ENCODE data around the gene APP. TPM values are rescaled to one million over a fixed set of nuclear protein-coding genes. Genes with fewer than 3 reads are reported as not detected.

APP gene
- total RNA-seq, 2 donors from 2014 or later = 506 to 721 TPM

GRCh38 chr21:25944082-25944481 is 226.5 kb downstream of the APP start:
- H3K27ac ChIP-seq = no peak overlapping the region
- no peak for DNase-seq
- intact Hi-C loops (cut with DNase I) = no loop called here

GRCh38 chr21:25942135-25942534 is 228.4 kb downstream of the APP start:
- Histone ChIP-seq H3K4me1 (no peaks in the 10 kb centered on the region), H3K4me3 (no peak overlapping the region), H3K9ac (ENCODE audit: low read depth in 2 of 2, low read length in 2 of 2) (no peak overlapping the region), H3K27ac (no peak overlapping the region), H3K27me3 (no peaks in the 10 kb centered on the region), H3K36me3 (no peaks in the 10 kb centered on the region), H3K9me3 (no peaks in the 10 kb centered on the region)
- no peak for DNase-seq
- intact Hi-C loops (cut with DNase I) = no loop called here
- no peak for TF ChIP-seq CTCF (IDR thresholded peaks at IDR 0.05)

More at GRCh38 chr21:25944082-25944481, 226.5 kb downstream of the APP start:
- no peak overlapping the region for H3K4me3 ChIP-seq
- H3K4me1 ChIP-seq = no peaks in the 10 kb centered on the region
- H3K27me3 ChIP-seq = no peaks in the 10 kb centered on the region
- H3K36me3 ChIP-seq = no peaks in the 10 kb centered on the region
- no peak overlapping the region for H3K9ac ChIP-seq (ENCODE audit: low read depth in 2 of 2, low read length in 2 of 2)
- H3K9me3 ChIP-seq = no peaks in the 10 kb centered on the region
- TF ChIP-seq CTCF (IDR thresholded peaks at IDR 0.05) = no peak

- intact Hi-C loops (cut with DNase I) = no loop called here
- no peaks in the 10 kb centered on the region for H3K27me3 ChIP-seq
- H3K4me3 ChIP-seq = no peak overlapping the region
- no peaks in the 10 kb centered on the region for H3K36me3 ChIP-seq
- no peaks in the 10 kb centered on the region for H3K4me1 ChIP-seq
- no peaks in the 10 kb centered on the region for H3K9me3 ChIP-seq
- no peak overlapping the region for H3K9ac ChIP-seq (ENCODE audit: low read depth in 2 of 2, low read length in 2 of 2)
- no peak overlapping the region for H3K27ac ChIP-seq
- TF ChIP-seq CTCF (IDR thresholded peaks at IDR 0.05) = no peak
- no peak for DNase-seq
Measured at GRCh38 chr21:25939396-25939761, 231.2 kb downstream of the APP start.

GRCh38 chr21:25938658-25939395 is 231.7 kb downstream of the APP start:
- no peaks in the 10 kb centered on the region for H3K27me3 ChIP-seq
- no peak overlapping the region for H3K4me3 ChIP-seq
- intact Hi-C loops (cut with DNase I) = no loop called here
- no peak overlapping the region for H3K9ac ChIP-seq (ENCODE audit: low read depth in 2 of 2, low read length in 2 of 2)
- no peak for DNase-seq
- TF ChIP-seq CTCF (IDR thresholded peaks at IDR 0.05) = no peak
- H3K27ac ChIP-seq = no peak overlapping the region
- H3K9me3 ChIP-seq = no peaks in the 10 kb centered on the region
- no peaks in the 10 kb centered on the region for H3K4me1 ChIP-seq
- no peaks in the 10 kb centered on the region for H3K36me3 ChIP-seq

- no peak overlapping the region for H3K4me3 ChIP-seq
- no peak for DNase-seq
- no peaks in the 10 kb centered on the region for H3K36me3 ChIP-seq
- no peak for TF ChIP-seq CTCF (IDR thresholded peaks at IDR 0.05)
- H3K9me3 ChIP-seq = no peaks in the 10 kb centered on the region
- no peak overlapping the region for H3K9ac ChIP-seq (ENCODE audit: low read depth in 2 of 2, low read length in 2 of 2)
- intact Hi-C loops (cut with DNase I) = no loop called here
- no peaks in the 10 kb centered on the region for H3K27me3 ChIP-seq
- H3K27ac ChIP-seq = no peak overlapping the region
- no peaks in the 10 kb centered on the region for H3K4me1 ChIP-seq
Measured at GRCh38 chr21:25936776-25937175, 233.8 kb downstream of the APP start.

Data from colonic mucosa (tissue), 4 donors.